HCT116 (cell line): ENCODE measurements around the gene AKAP13. TPM values are rescaled to one million over a fixed set of nuclear protein-coding genes. Genes with fewer than 3 reads are reported as not detected.

Experiments used
- ATAC-seq: fragments of 200-7000 bp; cut with Tn5 transposase; 2 replicates; pipeline ENCODE4 v1.9.1; 2020; ENCODE audit warnings: mild to moderate bottlenecking, moderate library complexity
- BruUV-seq: library from RNA; stranded (reverse); fragments of 400-500 nt; replicated peaks from 2 replicates; lab custom pipeline; 2021; lab: Mats Ljungman, UMichigan
- CTCF ChIA-PET: fragments of 300-600 bp; sonication (Branson Sonifier 250); formaldehyde crosslinking; loops from one replicate; lab custom pipeline; 2021; ENCODE audit warnings: antibody characterized with exemption; lab: Charles Lee
- POLR2A ChIA-PET: fragments of 300-600, 350-600 bp; sonication (Branson Sonifier 250); formaldehyde crosslinking; loops from one replicate; lab custom pipeline; 2021; ENCODE audit warnings: antibody characterized with exemption; lab: Charles Lee
- RAD21 ChIA-PET, 2 experiments: fragments of 300-600 bp; sonication (Branson Sonifier 250); formaldehyde crosslinking; loops; one replicate each; lab custom pipeline; 2023; ENCODE audit warnings: low total read pairs in 2 of 2; ENCODE audit not compliant: uncharacterized antibody in 2 of 2, unreplicated experiment in 2 of 2, low non-redundant PET in 1 of 2; lab: Charles Lee
- DNase-seq: peaks from one replicate; pipeline ENCODE4 v3.0.0-alpha.2; 2010; ENCODE audit warnings: low read depth, low spot score
- H2AFZ ChIP-seq: fragments of 200-600 bp; shearing (Covaris generic), sonication (generic); 2 replicates; pipeline ENCODE4 v1.6.1; 2017; ENCODE audit warnings: low read depth, mixed run types, mixed read lengths, antibody characterized with exemption, low read length; ENCODE audit not compliant: poor library complexity, severe bottlenecking
- H3K27ac ChIP-seq: 2 replicates; pipeline ENCODE4 v1.5.1; 2012; ENCODE audit warnings: low read depth, low read length
- H3K27me3 ChIP-seq: fragments of 200-600 bp; sonication (generic); 2 replicates; pipeline ENCODE4 v1.6.1; 2016; ENCODE audit warnings: mixed run types, low read length, mixed read lengths; ENCODE audit not compliant: insufficient read depth
- H3K36me3 ChIP-seq, 2 experiments: fragments of 200-500 bp in 1 of 2; fragments of 200-600 bp in 1 of 2; sonication (Bioruptor generic) in 1 of 2; sonication (generic) in 1 of 2; 2 replicates each; pipeline versions ENCODE4 v1.5.1 to v1.6.1; 2014 to 2016; ENCODE audit warnings: low read length in 2 of 2, inconsistent platforms in 1 of 2, mixed read lengths in 1 of 2, mixed run types in 1 of 2; ENCODE audit not compliant: insufficient read depth in 2 of 2, control insufficient read depth in 1 of 2
- H3K4me1 ChIP-seq, 2 experiments: fragments of 200-600 bp in 1 of 2; sonication (generic) in 1 of 2; 2 replicates each; pipeline versions ENCODE4 v1.5.1 to v1.6.1; 2012 to 2017; ENCODE audit warnings: low read length in 2 of 2, inconsistent platforms in 1 of 2, mild to moderate bottlenecking in 1 of 2, mixed read lengths in 1 of 2, mixed run types in 1 of 2, moderate library complexity in 1 of 2; ENCODE audit not compliant: insufficient read depth in 2 of 2, control insufficient read depth in 1 of 2
- H3K4me2 ChIP-seq: fragments of 200-600 bp; sonication (generic); 2 replicates; pipeline ENCODE4 v1.6.1; 2017; ENCODE audit warnings: mixed run types, low read length, mixed read lengths
- H3K4me3 ChIP-seq, 2 experiments: fragments of 200-600 bp in 1 of 2; sonication (generic) in 1 of 2; replicated peaks in 1 of 2; 2 replicates each; pipeline ENCODE4 v1.5.1; 2011 to 2016; ENCODE audit warnings: low read length in 2 of 2, control low read depth in 1 of 2, low read depth in 1 of 2, mild to moderate bottlenecking in 1 of 2, mixed read lengths in 1 of 2, mixed run types in 1 of 2
- H3K79me2 ChIP-seq: fragments of 200-600 bp; sonication (generic); 2 replicates; pipeline ENCODE4 v1.6.1; 2017; ENCODE audit warnings: mild to moderate bottlenecking, mixed run types, low read length, moderate library complexity, mixed read lengths; ENCODE audit not compliant: insufficient read depth
- H3K9ac ChIP-seq: fragments of 200-600 bp; sonication (generic); 2 replicates; pipeline ENCODE4 v1.6.1; 2016; ENCODE audit warnings: low read length, mixed read lengths
- H3K9me2 ChIP-seq: fragments of 200-600 bp; sonication (generic), shearing (Covaris generic); 2 replicates; pipeline ENCODE4 v1.6.1; 2017; ENCODE audit warnings: mixed run types, mild to moderate bottlenecking, moderate library complexity; ENCODE audit not compliant: insufficient read depth
- H3K9me3 ChIP-seq, 2 experiments: fragments of 200-500 bp in 1 of 2; fragments of 200-600 bp in 1 of 2; sonication (Bioruptor generic) in 1 of 2; sonication (generic) in 1 of 2; 2 replicates each; pipeline ENCODE4 v1.6.1; 2014 to 2017; ENCODE audit warnings: low read length in 2 of 2, mixed read lengths in 2 of 2, inconsistent platforms in 1 of 2, low read depth in 1 of 2, mild to moderate bottlenecking in 1 of 2, mixed run types in 1 of 2, moderate library complexity in 1 of 2; ENCODE audit not compliant: control insufficient read depth in 1 of 2, insufficient read depth in 1 of 2
- H4K20me1 ChIP-seq: fragments of 200-600 bp; sonication (generic), shearing (Covaris generic); 2 replicates; pipeline ENCODE4 v1.6.1; 2017; ENCODE audit warnings: mixed run types, mild to moderate bottlenecking, moderate library complexity; ENCODE audit not compliant: insufficient read depth
- CBX3 ChIP-seq: IDR thresholded peaks from 2 replicates; pipeline ENCODE4 v1.6.1; 2012; ENCODE audit warnings: low read depth
- CEBPB ChIP-seq: IDR thresholded peaks from 2 replicates; pipeline ENCODE4 v1.6.1; 2012; ENCODE audit warnings: low read depth
- EGR1 ChIP-seq: IDR thresholded peaks from 2 replicates; pipeline ENCODE4 v1.6.1; 2012; ENCODE audit warnings: low read depth
- FOSL1 ChIP-seq: IDR thresholded peaks from 2 replicates; pipeline ENCODE4 v1.6.1; 2012; ENCODE audit warnings: low read depth
- POLR2A ChIP-seq: IDR thresholded peaks from 2 replicates; pipeline ENCODE4 v1.7.0; 2011; ENCODE audit warnings: borderline replicate concordance; ENCODE audit not compliant: insufficient read depth, insufficient read length; ENCODE audit errors: extremely low read depth
- POLR2AphosphoS5 ChIP-seq: IDR thresholded peaks from 2 replicates; pipeline ENCODE4 v1.6.1; 2011; ENCODE audit warnings: mild to moderate bottlenecking, low read depth, low read length, moderate library complexity
- RAD21 ChIP-seq: IDR thresholded peaks from 2 replicates; pipeline ENCODE4 v1.6.1; 2012; ENCODE audit warnings: low read depth, mild to moderate bottlenecking
- SIN3A ChIP-seq: IDR thresholded peaks from 2 replicates; pipeline ENCODE4 v1.6.1; 2012; ENCODE audit warnings: low read depth
- SP1 ChIP-seq: IDR thresholded peaks from 2 replicates; pipeline ENCODE4 v1.6.1; 2012; ENCODE audit warnings: low read depth
- SRF ChIP-seq: IDR thresholded peaks from 2 replicates; pipeline ENCODE4 v1.6.1; 2012; ENCODE audit warnings: low read depth
- TCF7L2 ChIP-seq: IDR thresholded peaks from 2 replicates; pipeline ENCODE4 v1.7.0; 2011; ENCODE audit warnings: borderline replicate concordance, inconsistent platforms; ENCODE audit not compliant: insufficient read depth, insufficient read length; ENCODE audit errors: extremely low read depth
- YY1 ChIP-seq: IDR thresholded peaks from 2 replicates; pipeline ENCODE4 v1.6.1; 2011; ENCODE audit warnings: low read length, low read depth, moderate library complexity, mild to moderate bottlenecking; ENCODE audit not compliant: insufficient replicate concordance; ENCODE audit errors: extremely low read depth
- ZFX ChIP-seq: fragments of 450-650 bp; IDR thresholded peaks from 2 replicates; pipeline ENCODE4 v1.6.1; 2017
- ZNF274 ChIP-seq: fragments of 200-500 bp; sonication (Bioruptor generic); IDR thresholded peaks from 2 replicates; pipeline ENCODE4 v1.6.1; 2014; ENCODE audit warnings: mild to moderate bottlenecking, low read depth, low read length, inconsistent platforms
- intact Hi-C: fragments of 100-400 bp; cut with micrococcal nuclease; formaldehyde crosslinking; loops from 2 replicates; pipeline ENCODE4 v1.10.0; 2022
- total RNA-seq: library from RNA; stranded (reverse); gene quantifications from one replicate; pipeline ENCODE4 v1.2.1, GENCODE V29; 2021; ENCODE audit not compliant: unreplicated experiment
- TF ChIP-seq, protein P1 (sequence below): IDR thresholded peaks from 2 replicates; pipeline ENCODE4 v1.6.1; 2012
- TF ChIP-seq, protein P2 (sequence below): IDR thresholded peaks from 2 replicates; pipeline ENCODE4 v1.6.1; 2012; ENCODE audit warnings: low read depth
- TF ChIP-seq, protein P3 (sequence below): IDR thresholded peaks from 2 replicates; pipeline ENCODE4 v1.6.1; 2012

The AKAP13 gene
- total RNA-seq, 1 experiment from 2014 or later, result 43.1 TPM

DNA sequence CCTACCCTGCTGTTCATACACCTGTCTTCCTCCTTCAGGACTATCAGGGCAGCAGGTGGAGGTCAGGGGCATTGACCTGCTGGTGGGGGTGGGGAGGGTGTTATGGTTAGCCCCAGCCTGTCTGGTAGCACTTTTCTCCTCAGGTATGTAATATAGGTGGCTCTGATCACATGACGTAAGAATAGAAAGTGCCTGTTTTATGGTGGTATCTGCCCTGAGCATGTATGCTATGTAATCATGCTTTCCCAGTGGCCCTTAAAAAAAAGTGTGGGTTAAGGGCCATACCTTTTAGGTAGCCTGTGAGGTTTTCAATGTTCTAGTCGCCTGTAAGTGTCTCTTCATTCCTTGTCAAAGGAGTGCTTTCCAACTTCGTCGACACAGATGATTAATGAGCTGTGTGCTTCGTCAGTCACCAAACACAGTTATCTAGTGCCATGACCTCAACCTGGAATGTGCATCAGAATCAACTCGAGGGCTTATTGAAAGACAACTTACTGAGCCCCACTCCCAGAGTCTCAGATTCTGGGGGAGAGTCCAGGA, 328.1 kb downstream of the AKAP13 start:
- ATAC-seq, result no peak
- BruUV-seq, result no TSS peak
- CTCF ChIA-PET, result no interaction called here

DNA sequence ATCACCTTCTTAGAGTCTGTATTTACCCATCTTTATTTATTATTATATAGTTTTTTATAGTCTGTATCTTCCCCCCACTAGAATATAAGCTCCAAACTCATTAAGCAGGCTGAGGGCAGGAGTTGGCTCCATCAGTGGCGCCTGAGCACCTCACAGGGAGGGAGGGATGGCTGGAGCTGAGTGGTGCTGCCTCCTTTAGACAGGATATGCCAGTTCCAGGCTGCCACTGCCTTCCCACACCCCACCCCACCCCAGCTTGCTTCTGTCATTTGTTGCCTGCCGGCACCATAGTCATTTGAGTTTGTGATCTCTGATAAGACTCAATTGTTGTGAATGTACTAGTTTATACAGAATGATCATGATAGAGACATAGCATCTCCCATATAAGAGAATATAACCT, 328.8 kb downstream of the AKAP13 start:
- Histone ChIP-seq H3K9ac (no peak overlapping the region), H4K20me1 (no peaks in the 10 kb centered on the region), H3K36me3 (no peaks in the 10 kb centered on the region), H3K27me3 (no peaks in the 10 kb centered on the region), H3K4me3 (no peak overlapping the region), H3K4me1 (no peaks in the 10 kb centered on the region), H3K9me2 (no peaks in the 10 kb centered on the region), H3K27ac (no peak overlapping the region), H2AFZ (no peak overlapping the region), H3K4me2 (no peak overlapping the region), H3K9me3 (no peaks in the 10 kb centered on the region), H3K79me2 (no peaks in the 10 kb centered on the region)
- no peak for ATAC-seq
- no peak for TF ChIP-seq RAD21
- TF ChIP-seq CEBPB, result no peak
- TF ChIP-seq FOSL1, result no peak
- no peak for TF ChIP-seq POLR2AphosphoS5
- no peak for TF ChIP-seq ZFX
- TF ChIP-seq, protein P1, sequence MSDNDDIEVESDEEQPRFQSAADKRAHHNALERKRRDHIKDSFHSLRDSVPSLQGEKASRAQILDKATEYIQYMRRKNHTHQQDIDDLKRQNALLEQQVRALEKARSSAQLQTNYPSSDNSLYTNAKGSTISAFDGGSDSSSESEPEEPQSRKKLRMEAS, result no peak
- no peak for TF ChIP-seq CBX3
- no peak for TF ChIP-seq EGR1
- TF ChIP-seq ZNF274, result no peak
- TF ChIP-seq, protein P2, sequence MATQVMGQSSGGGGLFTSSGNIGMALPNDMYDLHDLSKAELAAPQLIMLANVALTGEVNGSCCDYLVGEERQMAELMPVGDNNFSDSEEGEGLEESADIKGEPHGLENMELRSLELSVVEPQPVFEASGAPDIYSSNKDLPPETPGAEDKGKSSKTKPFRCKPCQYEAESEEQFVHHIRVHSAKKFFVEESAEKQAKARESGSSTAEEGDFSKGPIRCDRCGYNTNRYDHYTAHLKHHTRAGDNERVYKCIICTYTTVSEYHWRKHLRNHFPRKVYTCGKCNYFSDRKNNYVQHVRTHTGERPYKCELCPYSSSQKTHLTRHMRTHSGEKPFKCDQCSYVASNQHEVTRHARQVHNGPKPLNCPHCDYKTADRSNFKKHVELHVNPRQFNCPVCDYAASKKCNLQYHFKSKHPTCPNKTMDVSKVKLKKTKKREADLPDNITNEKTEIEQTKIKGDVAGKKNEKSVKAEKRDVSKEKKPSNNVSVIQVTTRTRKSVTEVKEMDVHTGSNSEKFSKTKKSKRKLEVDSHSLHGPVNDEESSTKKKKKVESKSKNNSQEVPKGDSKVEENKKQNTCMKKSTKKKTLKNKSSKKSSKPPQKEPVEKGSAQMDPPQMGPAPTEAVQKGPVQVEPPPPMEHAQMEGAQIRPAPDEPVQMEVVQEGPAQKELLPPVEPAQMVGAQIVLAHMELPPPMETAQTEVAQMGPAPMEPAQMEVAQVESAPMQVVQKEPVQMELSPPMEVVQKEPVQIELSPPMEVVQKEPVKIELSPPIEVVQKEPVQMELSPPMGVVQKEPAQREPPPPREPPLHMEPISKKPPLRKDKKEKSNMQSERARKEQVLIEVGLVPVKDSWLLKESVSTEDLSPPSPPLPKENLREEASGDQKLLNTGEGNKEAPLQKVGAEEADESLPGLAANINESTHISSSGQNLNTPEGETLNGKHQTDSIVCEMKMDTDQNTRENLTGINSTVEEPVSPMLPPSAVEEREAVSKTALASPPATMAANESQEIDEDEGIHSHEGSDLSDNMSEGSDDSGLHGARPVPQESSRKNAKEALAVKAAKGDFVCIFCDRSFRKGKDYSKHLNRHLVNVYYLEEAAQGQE, result no peak
- no peak for TF ChIP-seq TCF7L2
- no peak for TF ChIP-seq SP1
- TF ChIP-seq SIN3A, result no peak
- ChIA-PET RAD21 (no interaction called here), CTCF (no interaction called here), POLR2A (no interaction called here)
- DNase-seq, result no peak
- BruUV-seq, result no TSS peak
- intact Hi-C loops, result no loop called here

More for the DNA sequence above, 328.1 kb downstream of the AKAP13 start:
- no peak overlapping the region for H3K4me2 ChIP-seq
- no peak overlapping the region for H3K9ac ChIP-seq
- no peaks in the 10 kb centered on the region for H3K4me1 ChIP-seq
- H3K4me3 ChIP-seq, result no peak overlapping the region
- ChIA-PET RAD21 (no interaction called here), POLR2A (no interaction called here)
- TF ChIP-seq FOSL1 (no peak), SIN3A (no peak), RAD21 (no peak), CBX3 (no peak), YY1 (no peak), ZFX (no peak), POLR2A (no peak), SRF (no peak)
- TF ChIP-seq, protein P1, result no peak
- TF ChIP-seq, protein P3, sequence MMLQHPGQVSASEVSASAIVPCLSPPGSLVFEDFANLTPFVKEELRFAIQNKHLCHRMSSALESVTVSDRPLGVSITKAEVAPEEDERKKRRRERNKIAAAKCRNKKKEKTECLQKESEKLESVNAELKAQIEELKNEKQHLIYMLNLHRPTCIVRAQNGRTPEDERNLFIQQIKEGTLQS, result no peak
- intact Hi-C loops, result no loop called here
- H3K36me3 ChIP-seq, result no peaks in the 10 kb centered on the region
- H3K9me3 ChIP-seq, result no peaks in the 10 kb centered on the region
- no peaks in the 10 kb centered on the region for H3K27me3 ChIP-seq
- no peaks in the 10 kb centered on the region for H3K9me2 ChIP-seq
- no peaks in the 10 kb centered on the region for H3K79me2 ChIP-seq
- DNase-seq, result no peak
- H3K27ac ChIP-seq, result no peak overlapping the region
- H4K20me1 ChIP-seq, result no peaks in the 10 kb centered on the region
- no peak overlapping the region for H2AFZ ChIP-seq
